ENCODE results near the gene PERP.

The PERP gene

DNA sequence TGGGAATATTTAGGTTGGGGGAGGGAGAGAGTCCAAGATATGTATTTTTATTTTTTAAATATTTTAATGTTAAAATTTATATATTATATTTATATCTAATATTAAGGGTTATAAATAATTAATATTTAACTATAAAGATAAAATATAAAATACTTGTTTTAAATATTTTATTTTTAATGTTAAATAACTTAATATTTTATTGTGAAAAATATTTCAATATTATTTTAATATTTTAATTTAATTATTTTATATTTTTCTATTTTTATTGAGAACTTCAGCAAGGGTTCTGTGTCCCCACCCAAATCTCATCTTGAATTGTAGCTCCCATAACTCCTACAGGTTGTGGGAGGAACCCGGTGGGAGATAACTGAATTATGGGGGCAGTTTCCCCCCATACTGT lies 34.0 kb downstream of the PERP start:
- H3K9me3 ChIP-seq (ENCODE audit: control insufficient read depth, insufficient read depth, low read depth, low read length), result no peaks in the 10 kb centered on the region
- TF ChIP-seq GLIS2 (tag by site-specific recombination; IDR thresholded peaks at IDR 0.05) (no peak), IKZF3 (tag by site-specific recombination; IDR thresholded peaks at IDR 0.05) (no peak), ZNF560 (tag by site-specific recombination; IDR thresholded peaks at IDR 0.05; ENCODE audit: borderline replicate concordance) (no peak), ZSCAN23 (tag by site-specific recombination; IDR thresholded peaks at IDR 0.05) (no peak), ZNF555 (tag by site-specific recombination; conservative IDR thresholded peaks at IDR 0.05) (no peak), ZNF768 (tag by site-specific recombination; IDR thresholded peaks at IDR 0.05) (no peak), ZIC2 (tag by site-specific recombination; IDR thresholded peaks at IDR 0.05) (no peak), ZNF112 (tag by site-specific recombination; IDR thresholded peaks at IDR 0.05) (no peak), ZNF510 (tag by site-specific recombination; IDR thresholded peaks at IDR 0.05; ENCODE audit: insufficient replicate concordance) (no peak), ZXDB (tag by site-specific recombination; IDR thresholded peaks at IDR 0.05) (no peak), ZBTB48 (tag by site-specific recombination; IDR thresholded peaks at IDR 0.05) (no peak)
- TF ChIP-seq, protein P1, sequence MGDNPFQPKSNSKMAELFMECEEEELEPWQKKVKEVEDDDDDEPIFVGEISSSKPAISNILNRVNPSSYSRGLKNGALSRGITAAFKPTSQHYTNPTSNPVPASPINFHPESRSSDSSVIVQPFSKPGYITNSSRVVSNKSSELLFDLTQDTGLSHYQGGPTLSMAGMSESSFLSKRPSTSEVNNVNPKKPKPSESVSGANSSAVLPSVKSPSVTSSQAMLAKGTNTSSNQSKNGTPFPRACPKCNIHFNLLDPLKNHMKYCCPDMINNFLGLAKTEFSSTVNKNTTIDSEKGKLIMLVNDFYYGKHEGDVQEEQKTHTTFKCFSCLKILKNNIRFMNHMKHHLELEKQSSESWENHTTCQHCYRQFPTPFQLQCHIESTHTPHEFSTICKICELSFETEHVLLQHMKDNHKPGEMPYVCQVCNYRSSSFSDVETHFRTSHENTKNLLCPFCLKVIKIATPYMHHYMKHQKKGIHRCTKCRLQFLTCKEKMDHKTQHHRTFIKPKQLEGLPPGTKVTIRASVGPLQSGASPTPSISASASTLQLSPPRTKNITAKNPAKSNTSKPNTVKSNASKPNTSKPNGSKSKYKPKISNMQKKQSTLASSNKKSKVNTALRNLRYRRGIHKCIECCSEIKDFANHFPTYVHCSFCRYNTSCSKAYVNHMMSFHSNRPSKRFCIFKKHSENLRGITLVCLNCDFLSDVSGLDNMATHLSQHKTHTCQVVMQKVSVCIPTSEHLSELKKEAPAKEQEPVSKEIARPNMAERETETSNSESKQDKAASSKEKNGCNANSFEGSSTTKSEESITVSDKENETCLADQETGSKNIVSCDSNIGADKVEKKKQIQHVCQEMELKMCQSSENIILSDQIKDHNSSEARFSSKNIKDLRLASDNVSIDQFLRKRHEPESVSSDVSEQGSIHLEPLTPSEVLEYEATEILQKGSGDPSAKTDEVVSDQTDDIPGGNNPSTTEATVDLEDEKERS (tag by site-specific recombination; IDR thresholded peaks at IDR 0.05), result no peak
- TF ChIP-seq, protein P2, sequence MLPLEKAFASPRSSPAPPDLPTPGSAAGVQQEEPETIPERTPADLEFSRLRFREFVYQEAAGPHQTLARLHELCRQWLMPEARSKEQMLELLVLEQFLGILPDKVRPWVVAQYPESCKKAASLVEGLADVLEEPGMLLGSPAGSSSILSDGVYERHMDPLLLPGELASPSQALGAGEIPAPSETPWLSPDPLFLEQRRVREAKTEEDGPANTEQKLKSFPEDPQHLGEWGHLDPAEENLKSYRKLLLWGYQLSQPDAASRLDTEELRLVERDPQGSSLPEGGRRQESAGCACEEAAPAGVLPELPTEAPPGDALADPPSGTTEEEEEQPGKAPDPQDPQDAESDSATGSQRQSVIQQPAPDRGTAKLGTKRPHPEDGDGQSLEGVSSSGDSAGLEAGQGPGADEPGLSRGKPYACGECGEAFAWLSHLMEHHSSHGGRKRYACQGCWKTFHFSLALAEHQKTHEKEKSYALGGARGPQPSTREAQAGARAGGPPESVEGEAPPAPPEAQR (tag by site-specific recombination; IDR thresholded peaks at IDR 0.05), result no peak
- TF ChIP-seq, protein P3, sequence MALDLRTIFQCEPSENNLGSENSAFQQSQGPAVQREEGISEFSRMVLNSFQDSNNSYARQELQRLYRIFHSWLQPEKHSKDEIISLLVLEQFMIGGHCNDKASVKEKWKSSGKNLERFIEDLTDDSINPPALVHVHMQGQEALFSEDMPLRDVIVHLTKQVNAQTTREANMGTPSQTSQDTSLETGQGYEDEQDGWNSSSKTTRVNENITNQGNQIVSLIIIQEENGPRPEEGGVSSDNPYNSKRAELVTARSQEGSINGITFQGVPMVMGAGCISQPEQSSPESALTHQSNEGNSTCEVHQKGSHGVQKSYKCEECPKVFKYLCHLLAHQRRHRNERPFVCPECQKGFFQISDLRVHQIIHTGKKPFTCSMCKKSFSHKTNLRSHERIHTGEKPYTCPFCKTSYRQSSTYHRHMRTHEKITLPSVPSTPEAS (tag by site-specific recombination; IDR thresholded peaks at IDR 0.05), result no peak
- TF ChIP-seq, protein P4, sequence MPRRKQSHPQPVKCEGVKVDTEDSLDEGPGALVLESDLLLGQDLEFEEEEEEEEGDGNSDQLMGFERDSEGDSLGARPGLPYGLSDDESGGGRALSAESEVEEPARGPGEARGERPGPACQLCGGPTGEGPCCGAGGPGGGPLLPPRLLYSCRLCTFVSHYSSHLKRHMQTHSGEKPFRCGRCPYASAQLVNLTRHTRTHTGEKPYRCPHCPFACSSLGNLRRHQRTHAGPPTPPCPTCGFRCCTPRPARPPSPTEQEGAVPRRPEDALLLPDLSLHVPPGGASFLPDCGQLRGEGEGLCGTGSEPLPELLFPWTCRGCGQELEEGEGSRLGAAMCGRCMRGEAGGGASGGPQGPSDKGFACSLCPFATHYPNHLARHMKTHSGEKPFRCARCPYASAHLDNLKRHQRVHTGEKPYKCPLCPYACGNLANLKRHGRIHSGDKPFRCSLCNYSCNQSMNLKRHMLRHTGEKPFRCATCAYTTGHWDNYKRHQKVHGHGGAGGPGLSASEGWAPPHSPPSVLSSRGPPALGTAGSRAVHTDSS (tag by site-specific recombination; IDR thresholded peaks at IDR 0.05), result no peak
- TF ChIP-seq, protein P5, sequence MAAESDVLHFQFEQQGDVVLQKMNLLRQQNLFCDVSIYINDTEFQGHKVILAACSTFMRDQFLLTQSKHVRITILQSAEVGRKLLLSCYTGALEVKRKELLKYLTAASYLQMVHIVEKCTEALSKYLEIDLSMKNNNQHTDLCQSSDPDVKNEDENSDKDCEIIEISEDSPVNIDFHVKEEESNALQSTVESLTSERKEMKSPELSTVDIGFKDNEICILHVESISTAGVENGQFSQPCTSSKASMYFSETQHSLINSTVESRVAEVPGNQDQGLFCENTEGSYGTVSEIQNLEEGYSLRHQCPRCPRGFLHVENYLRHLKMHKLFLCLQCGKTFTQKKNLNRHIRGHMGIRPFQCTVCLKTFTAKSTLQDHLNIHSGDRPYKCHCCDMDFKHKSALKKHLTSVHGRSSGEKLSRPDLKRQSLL (tag by site-specific recombination; IDR thresholded peaks at IDR 0.05), result no peak
- no peaks in the 10 kb centered on the region for H3K36me3 ChIP-seq (ENCODE audit: control insufficient read depth in 2 of 2, insufficient read depth in 1 of 2, low read length in 2 of 2)

DNA sequence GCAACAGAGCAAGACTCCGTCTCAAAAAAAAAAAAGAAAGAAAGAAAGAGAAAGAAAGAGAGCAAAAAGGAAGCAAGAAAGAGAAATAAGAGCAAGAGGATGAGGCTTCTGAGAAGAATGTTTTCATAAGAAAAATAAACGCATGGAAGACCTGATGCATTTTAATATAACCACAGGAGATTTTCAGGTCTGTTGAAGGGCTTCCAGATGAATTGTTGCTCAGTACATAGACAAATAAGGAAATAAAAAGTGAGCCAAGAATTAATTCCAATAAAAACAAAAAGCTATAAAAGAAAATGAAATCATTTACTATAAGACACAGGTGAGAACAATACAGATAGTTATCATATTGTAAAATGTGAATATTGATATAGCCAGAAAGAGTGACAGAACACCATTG lies 43.5 kb downstream of the PERP start:
- POLR2A ChIA-PET, result interaction anchor here (0.7 kb wide), 1 partner anchor 922 kb away, joined by 4 read pairs; no protein-coding TSS in a partner anchor
- no peaks in the 10 kb centered on the region for H3K36me3 ChIP-seq (ENCODE audit: control insufficient read depth in 2 of 2, insufficient read depth in 1 of 2, low read length in 2 of 2)
- no peaks in the 10 kb centered on the region for H3K9me3 ChIP-seq (ENCODE audit: control insufficient read depth, insufficient read depth, low read depth, low read length)
- H3K4me3 ChIP-seq (ENCODE audit: low read depth, low read length), result no peak overlapping the region
- no peak overlapping the region for H3K27ac ChIP-seq (ENCODE audit: extremely low read depth, low read depth, low read length)
- CTCF ChIA-PET, result no interaction called here
- no peaks in the 10 kb centered on the region for H3K4me1 ChIP-seq (ENCODE audit: control insufficient read depth, insufficient read depth, low read length)
- no peak for TF ChIP-seq ZNF555 (tag by site-specific recombination; conservative IDR thresholded peaks at IDR 0.05)
- TF ChIP-seq ZNF473 (tag by site-specific recombination; IDR thresholded peaks at IDR 0.05), result no peak
- TF ChIP-seq ZNF433 (tag by site-specific recombination; IDR thresholded peaks at IDR 0.05; ENCODE audit: low read depth), result no peak
- TF ChIP-seq, protein P6, sequence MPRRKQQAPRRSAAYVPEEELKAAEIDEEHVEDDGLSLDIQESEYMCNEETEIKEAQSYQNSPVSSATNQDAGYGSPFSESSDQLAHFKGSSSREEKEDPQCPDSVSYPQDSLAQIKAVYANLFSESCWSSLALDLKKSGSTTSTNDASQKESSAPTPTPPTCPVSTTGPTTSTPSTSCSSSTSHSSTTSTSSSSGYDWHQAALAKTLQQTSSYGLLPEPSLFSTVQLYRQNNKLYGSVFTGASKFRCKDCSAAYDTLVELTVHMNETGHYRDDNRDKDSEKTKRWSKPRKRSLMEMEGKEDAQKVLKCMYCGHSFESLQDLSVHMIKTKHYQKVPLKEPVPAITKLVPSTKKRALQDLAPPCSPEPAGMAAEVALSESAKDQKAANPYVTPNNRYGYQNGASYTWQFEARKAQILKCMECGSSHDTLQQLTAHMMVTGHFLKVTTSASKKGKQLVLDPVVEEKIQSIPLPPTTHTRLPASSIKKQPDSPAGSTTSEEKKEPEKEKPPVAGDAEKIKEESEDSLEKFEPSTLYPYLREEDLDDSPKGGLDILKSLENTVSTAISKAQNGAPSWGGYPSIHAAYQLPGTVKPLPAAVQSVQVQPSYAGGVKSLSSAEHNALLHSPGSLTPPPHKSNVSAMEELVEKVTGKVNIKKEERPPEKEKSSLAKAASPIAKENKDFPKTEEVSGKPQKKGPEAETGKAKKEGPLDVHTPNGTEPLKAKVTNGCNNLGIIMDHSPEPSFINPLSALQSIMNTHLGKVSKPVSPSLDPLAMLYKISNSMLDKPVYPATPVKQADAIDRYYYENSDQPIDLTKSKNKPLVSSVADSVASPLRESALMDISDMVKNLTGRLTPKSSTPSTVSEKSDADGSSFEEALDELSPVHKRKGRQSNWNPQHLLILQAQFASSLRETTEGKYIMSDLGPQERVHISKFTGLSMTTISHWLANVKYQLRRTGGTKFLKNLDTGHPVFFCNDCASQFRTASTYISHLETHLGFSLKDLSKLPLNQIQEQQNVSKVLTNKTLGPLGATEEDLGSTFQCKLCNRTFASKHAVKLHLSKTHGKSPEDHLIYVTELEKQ (tag by site-specific recombination; IDR thresholded peaks at IDR 0.05; ENCODE audit: borderline replicate concordance), result no peak
- TF ChIP-seq, protein P7, sequence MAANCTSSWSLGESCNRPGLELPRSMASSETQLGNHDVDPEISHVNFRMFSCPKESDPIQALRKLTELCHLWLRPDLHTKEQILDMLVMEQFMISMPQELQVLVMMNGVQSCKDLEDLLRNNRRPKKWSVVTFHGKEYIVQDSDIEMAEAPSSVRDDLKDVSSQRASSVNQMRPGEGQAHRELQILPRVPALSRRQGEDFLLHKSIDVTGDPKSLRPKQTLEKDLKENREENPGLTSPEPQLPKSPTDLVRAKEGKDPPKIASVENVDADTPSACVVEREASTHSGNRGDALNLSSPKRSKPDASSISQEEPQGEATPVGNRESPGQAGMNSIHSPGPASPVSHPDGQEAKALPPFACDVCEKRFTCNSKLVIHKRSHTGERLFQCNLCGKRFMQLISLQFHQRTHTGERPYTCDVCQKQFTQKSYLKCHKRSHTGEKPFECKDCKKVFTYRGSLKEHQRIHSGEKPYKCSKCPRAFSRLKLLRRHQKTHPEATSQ (tag by site-specific recombination; IDR thresholded peaks at IDR 0.05), result no peak

More for the DNA sequence above, 34.0 kb downstream of the PERP start:
- H3K4me1 ChIP-seq (ENCODE audit: control insufficient read depth, insufficient read depth, low read length), result no peaks in the 10 kb centered on the region
- no peak overlapping the region for H3K4me3 ChIP-seq (ENCODE audit: low read depth, low read length)
- H3K27ac ChIP-seq (ENCODE audit: extremely low read depth, low read depth, low read length), result no peak overlapping the region
- CTCF ChIA-PET, result interaction anchor here (1.1 kb wide), 1 partner anchor 53 kb away, joined by 4 read pairs; no protein-coding TSS in a partner anchor
- POLR2A ChIA-PET, result no interaction called here

Data from HEK293 (cell line).